NCI-H446 treated with DMSO at 0.1 percent for 48 hours (cell line): ENCODE measurements around the gene IL9.
"Not testable (repeated sequence)": the region's sequence is repeated elsewhere in the genome, so short reads cannot be mapped to it uniquely, and the experiment has no call there.

Source experiments
- DNase-seq: peaks from one replicate; lab custom pipeline; 2025; lab: John Stamatoyannopoulos, UW

Gene IL9

GRCh38 chr5:135868681-135869080, 27.0 kb downstream of the IL9 start:
- DNase-seq = no peak

GRCh38 chr5:135867599-135867998, 28.0 kb downstream of the IL9 start:
- no peak for DNase-seq

DNA sequence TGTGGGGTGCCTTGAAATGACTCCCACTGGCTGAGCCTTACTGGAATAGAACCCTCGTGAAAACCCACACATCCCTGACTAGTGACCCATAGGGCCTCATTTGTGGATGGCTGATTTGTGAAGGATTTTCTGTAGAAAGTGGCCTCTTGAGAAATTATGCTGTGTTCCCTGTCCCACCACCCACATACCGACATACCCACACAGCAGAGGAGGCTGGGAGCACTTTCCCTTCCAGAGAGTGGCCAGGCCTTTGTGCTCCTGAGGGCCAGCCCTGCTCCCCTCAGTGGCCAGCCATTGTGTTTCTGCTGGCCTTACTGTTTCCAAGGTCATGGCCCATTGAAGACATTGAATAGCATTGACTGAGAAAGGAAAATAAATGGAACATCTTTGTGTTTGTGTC, 29.6 kb downstream of the IL9 start:
- DNase-seq = no peak

- DNase-seq = no peak
Measured at GRCh38 chr5:135864503-135865435, 30.9 kb downstream of the IL9 start.

- DNase-seq = no peak
Measured at GRCh38 chr5:135862744-135863143, 32.9 kb downstream of the IL9 start.

- no peak for DNase-seq
Measured at GRCh38 chr5:135862086-135862485, 33.6 kb downstream of the IL9 start.

DNA sequence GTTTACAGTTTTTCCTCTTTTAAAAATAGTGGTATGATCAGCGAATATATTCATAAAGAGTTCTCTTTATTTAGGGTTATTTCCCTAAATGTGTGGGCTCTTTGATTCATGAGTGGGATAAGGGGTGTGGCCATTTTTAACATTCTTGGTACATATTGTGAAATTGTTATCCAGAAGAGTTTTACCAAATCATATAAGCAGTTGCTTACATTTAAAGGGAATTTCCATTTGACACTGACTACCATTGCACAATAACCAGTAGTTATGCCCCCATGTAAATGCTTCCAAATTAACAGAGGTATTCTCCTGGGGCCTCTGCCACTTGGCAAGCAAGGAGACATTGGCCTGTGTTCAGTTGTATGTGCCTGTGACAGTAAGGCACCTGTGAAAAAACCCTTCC, 34.0 kb downstream of the IL9 start:
- no peak for DNase-seq

DNA sequence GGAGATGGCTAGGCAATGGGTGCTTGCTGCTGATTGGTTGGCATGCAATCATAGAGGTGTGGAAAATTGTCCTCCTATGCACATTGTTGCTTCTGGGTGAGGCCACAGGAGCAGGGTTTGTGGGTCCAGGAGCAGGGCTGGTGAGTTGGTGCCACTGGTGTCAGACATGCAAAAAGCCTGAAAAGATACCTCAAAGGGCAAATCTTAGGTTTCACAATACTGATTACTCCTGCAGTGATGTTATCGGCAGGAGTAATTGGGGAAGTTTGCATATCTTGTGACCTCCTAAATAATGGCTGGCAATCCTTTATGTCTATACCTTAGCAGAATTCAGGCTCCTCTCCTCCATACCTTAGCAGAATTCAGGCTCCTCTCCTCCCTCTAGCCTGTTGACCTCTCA, 36.0 kb downstream of the IL9 start:
- DNase-seq = no peak

DNA sequence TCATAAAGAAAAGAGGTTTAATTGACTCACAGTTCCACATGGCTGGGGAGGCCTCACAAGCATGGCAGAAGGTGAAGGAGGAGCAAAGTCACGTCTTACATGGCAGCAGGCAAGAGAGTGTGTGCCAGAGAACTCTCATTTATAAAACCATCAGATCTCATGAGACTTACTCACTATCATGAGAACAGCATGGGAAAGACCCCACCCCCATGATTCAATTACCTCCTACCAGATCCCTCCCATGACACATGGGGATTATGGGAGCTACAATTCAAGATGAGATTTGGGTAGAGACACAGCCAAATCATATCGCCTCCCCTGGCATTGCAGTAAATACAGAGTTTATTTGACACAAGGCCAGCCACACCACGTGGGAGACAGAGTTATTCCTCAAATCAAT, 36.5 kb downstream of the IL9 start:
- not testable (repeated sequence) for DNase-seq

DNA sequence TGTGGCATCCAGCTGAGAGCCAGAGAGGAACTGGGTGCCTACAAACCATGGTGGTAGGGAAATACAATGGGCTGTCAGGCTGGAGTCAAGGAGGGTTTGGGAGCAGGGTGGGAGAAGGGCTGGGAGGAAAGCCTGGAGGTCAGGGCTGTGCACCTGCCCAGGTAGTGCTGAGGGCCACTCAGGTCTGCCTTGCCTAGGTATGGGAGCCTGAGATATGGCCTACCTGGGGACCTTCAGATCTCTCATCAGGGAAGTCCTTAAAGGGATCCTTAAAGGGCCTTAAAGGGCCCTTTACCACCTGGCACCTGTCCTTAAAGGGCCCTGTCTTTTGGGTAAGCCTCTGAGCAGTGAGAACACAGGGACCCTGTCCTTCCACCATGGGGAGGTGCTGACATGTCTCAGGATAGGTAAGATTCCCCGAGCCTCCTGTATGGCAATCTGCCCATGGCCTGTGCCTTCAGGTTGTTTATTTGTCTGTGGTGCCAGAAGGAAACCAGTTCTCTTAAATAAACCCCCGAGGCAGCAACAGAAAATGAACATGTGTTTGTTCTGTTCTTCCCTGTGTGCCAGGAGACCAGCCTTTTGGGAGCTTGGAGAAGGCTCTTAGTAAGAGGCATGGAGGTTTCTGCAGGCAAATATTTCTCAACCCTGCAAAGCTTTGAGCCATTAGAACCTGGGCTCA, 37.9 kb downstream of the IL9 start:
- DNase-seq = no peak

DNA sequence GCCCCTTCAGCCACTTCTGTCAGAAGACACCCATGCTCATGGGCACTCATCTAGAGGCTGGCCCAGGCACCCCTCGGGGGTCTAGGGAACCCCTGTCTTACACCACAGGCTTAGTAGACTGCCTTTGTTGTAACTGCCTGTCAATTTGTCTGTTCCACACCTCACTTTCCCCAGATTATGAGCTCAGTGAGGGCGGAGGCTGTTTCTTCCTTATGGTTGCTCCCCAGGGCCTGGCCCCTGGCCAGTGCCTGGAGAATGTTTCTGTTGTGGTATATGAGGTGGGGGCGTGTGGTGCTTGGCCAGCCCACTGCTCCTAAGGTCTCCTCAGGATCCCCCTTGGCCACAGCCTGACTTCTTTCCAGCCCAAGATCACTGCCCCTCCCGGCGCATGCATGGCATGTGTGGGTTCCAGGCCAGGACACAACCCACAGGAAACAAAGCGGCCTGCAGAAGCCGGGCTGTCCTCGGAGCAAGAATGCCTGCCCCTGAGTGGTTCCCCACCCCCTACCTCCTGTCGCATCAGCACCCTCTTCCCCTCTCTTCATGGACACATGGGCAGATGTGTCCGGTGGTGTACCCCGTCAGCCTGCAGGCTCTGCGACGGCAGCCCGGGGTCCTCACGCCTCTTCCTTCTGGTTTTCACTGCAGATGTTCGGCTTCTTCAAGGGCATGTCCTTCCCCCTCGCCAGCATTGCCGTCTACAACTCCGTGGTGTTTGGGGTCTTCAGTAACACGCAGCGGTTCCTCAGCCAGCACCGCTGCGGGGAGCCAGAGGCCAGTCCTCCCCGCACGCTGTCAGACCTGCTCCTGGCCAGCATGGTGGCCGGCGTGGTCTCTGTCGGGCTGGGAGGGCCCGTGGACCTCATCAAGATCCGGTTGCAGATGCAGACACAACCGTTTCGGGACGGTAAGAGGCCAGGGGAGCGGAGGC, 43.5 kb downstream of the IL9 start:
- DNase-seq = no peak

GRCh38 chr5:135851186-135851914, 44.3 kb downstream of the IL9 start:
- DNase-seq = no peak

DNA sequence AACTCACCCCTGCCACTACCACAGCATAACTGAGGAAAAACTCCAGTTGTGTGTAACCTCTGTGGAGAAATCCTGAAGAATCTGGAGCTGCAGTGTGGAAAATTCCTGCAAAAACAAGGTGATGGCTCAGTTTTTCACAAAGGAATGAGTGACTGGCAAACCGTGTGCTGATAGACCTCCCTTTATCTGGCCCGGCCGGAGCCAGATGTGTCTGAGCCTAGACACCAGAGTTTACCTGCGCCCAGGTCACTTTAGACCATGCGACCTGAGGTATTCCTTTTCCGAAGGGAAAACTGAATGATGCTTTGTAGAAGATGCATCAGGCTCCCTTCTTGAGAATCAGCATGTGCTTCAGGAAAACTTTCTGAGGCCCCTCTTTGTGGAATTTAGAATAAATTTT, 45.0 kb downstream of the IL9 start:
- DNase-seq = no peak

- DNase-seq = no peak
Measured at GRCh38 chr5:135850231-135850630, 45.4 kb downstream of the IL9 start.

DNA sequence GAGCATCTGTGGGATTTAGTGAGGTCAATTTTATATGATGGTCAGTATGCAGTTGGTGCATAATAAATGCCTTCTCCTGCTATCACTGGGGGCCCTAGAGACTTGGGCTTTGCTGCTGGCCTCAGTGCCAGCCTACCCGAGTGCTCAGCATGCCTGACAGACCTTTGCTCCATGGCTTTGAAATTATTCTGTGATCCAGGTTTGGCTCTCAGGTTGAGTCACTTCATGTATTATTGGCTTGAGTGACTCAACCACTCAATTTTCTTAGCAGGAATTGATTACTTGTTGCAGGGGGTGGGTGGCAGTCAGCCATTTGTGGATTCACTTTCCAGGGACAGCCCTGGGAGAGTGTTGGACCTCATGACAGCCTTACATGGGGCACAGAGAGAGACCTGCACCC, 47.7 kb downstream of the IL9 start:
- DNase-seq = no peak

- DNase-seq = no peak
Measured at GRCh38 chr5:135846311-135846710, 49.3 kb downstream of the IL9 start.

- no peak for DNase-seq
Measured at GRCh38 chr5:135843571-135844337, 51.9 kb downstream of the IL9 start.

GRCh38 chr5:135842737-135843136, 52.9 kb downstream of the IL9 start:
- DNase-seq = no peak
